ENCODE measurements around the gene C9orf153. TPM values are rescaled to one million over a fixed set of nuclear protein-coding genes. Genes with fewer than 3 reads are reported as not detected.

C9orf153 gene
- total and polyA plus RNA-seq, 2 donors (not counting 1 experiment from before 2014, with no cell fraction given): 0.67 TPM; not detected in 1

- H3K36me3 ChIP-seq (replicated peaks in 1 of 2; ENCODE audit: control extremely low read depth in 1 of 2, control insufficient read depth in 1 of 2, extremely low read depth in 1 of 2, insufficient read depth in 2 of 2, low read length in 1 of 2): peaks cover 2 to 7% of the 10 kb centered on the region in 2 experiments
- H3K4me2 ChIP-seq (replicated peaks; ENCODE audit: low read depth, low read length, poor library complexity, severe bottlenecking): peak overlapping the region; percentile 83
- H4K20me1 ChIP-seq (ENCODE audit: control insufficient read depth, insufficient read depth, low read length, poor library complexity, severe bottlenecking): peaks cover 31% of the 10 kb centered on the region
- intact Hi-C loops (cut with micrococcal nuclease): loop anchor here (1.0 to 5.0 kb wide), 4 partner anchors 71 to 541 kb away; partner anchors contain the start of genes NAA35 and TUT7
- H2AFZ ChIP-seq (ENCODE audit: insufficient read depth, low read depth, low read length, poor library complexity, severe bottlenecking): peak overlapping the region; percentile 83
- peak; percentile 12 for ATAC-seq (ENCODE audit: low read depth)
- H3K27me3 ChIP-seq (replicated peaks in 1 of 4; ENCODE audit: control extremely low read depth in 1 of 4, control insufficient read depth in 3 of 4, insufficient read depth in 4 of 4, low read length in 3 of 4): no peaks in the 10 kb centered on the region
- no peaks in the 10 kb centered on the region for H3K9me3 ChIP-seq (ENCODE audit: control extremely low read depth in 1 of 3, control insufficient read depth in 2 of 3, insufficient read depth in 1 of 3, low read length in 2 of 3)
- CTCF ChIA-PET: interaction anchor here (1.0 kb wide), 1 partner anchor 47 kb away, joined by 3 read pairs; no protein-coding TSS in a partner anchor
- peak overlapping the region; percentile 94 to 96 for H3K27ac ChIP-seq (ENCODE audit: low read length in 2 of 2)
- H3K4me3 ChIP-seq (ENCODE audit: control extremely low read depth in 1 of 5, extremely low read depth in 1 of 5, insufficient read depth in 1 of 5, low read depth in 2 of 5, low read length in 4 of 5): peak overlapping the region; percentile 82 to 95 (median 89)
- H3K79me2 ChIP-seq (ENCODE audit: control insufficient read depth, insufficient read depth, low read length): peaks cover 34% of the 10 kb centered on the region
- peak overlapping the region; percentile 78 for H3K9ac ChIP-seq (ENCODE audit: low read length)
- 24% methylated on average over 8 of the region's 12 CpGs for WGBS (ENCODE audit: insufficient coverage)
- peaks cover 11 to 14% of the 10 kb centered on the region in 2 donors for H3K4me1 ChIP-seq (ENCODE audit: control insufficient read depth in 2 of 2, insufficient read depth in 2 of 2, low read length in 2 of 2)
- peaks cover 27% of the 10 kb centered on the region for H3K4me1 Mint-ChIP-seq
- H3K9me3 Mint-ChIP-seq (ENCODE audit: insufficient read depth): no peaks in the 10 kb centered on the region
- no peak for TF ChIP-seq EZH2 (IDR thresholded peaks at IDR 0.05; ENCODE audit: borderline replicate concordance, insufficient read depth, low read depth, low read length, poor library complexity, severe bottlenecking)
- TF ChIP-seq, protein P1, sequence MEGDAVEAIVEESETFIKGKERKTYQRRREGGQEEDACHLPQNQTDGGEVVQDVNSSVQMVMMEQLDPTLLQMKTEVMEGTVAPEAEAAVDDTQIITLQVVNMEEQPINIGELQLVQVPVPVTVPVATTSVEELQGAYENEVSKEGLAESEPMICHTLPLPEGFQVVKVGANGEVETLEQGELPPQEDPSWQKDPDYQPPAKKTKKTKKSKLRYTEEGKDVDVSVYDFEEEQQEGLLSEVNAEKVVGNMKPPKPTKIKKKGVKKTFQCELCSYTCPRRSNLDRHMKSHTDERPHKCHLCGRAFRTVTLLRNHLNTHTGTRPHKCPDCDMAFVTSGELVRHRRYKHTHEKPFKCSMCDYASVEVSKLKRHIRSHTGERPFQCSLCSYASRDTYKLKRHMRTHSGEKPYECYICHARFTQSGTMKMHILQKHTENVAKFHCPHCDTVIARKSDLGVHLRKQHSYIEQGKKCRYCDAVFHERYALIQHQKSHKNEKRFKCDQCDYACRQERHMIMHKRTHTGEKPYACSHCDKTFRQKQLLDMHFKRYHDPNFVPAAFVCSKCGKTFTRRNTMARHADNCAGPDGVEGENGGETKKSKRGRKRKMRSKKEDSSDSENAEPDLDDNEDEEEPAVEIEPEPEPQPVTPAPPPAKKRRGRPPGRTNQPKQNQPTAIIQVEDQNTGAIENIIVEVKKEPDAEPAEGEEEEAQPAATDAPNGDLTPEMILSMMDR (IDR thresholded peaks at IDR 0.05): no peak
- POLR2A ChIA-PET: interaction anchor here (1.0 kb wide), 1 partner anchor 69 kb away, joined by 3 read pairs; no protein-coding TSS in a partner anchor
- H3K4me3 Mint-ChIP-seq: peak overlapping the region; percentile 91
- no peak for DNase-seq
- H3K27me3 Mint-ChIP-seq: no peaks in the 10 kb centered on the region
- peak overlapping the region; percentile 97 for H3K27ac Mint-ChIP-seq
Measured at GRCh38 chr9:86282979-86283535, 23.6 kb upstream of the C9orf153 start.
